Forelimb muscle (tissue), 1 donor: Measurements from ENCODE around the gene NPIPA1. TPM values are rescaled to one million over a fixed set of nuclear protein-coding genes. Genes with fewer than 3 reads are reported as not detected.
"Not testable (repeated sequence)": the region's sequence is repeated elsewhere in the genome, so short reads cannot be mapped to it uniquely, and the experiment has no call there.

ENCODE experiments used
- DNase-seq: peaks from one replicate; pipeline ENCODE4 v3.0.0-alpha.2; 2013; ENCODE audit warnings: low read depth
- polyA plus RNA-seq: library from polyadenylated mRNA; unstranded; fragments of 120-200 nt; gene quantifications from one replicate; pipeline ENCODE4 v1.2.1, GENCODE V29; 2013; ENCODE audit not compliant: insufficient read length

The NPIPA1 gene
- polyA plus RNA-seq, 1 donor = 88.5 TPM

DNA sequence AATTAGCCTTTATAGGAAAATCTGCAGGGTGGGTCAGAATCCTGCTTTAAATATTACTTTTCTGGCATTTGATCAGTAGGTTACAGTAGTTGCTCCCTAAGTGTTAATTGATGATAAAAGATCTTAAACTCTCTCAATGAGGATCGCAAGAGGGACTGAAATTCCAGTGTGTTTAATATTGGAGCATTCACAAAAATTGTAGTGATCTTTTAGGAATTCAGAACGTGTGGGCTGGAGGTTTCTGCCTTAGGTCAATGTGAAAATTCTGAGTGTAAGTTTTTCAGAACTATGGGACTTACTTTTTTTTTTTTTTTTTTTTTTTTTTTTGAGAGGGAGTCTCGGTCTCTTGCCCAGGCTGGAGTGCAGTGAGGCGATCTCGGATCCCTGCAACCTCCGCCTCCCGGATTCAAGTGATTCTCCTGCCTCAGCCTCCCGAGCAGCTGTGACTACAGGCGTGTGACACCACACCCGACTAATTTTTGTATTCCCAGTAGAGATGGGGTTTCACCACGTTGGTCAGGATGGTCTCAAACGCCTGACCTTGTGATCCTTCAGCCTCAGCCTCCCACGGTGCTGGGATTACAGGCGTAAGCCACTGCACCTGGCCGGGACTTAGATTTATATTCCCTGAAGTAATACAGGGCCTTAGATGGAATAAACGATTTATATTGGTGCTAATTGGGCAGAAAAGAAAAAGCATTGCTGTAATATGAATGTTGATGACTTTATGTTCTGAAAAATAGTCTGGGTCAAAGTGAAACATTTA lies 39.9 kb downstream of the NPIPA1 start:
- not testable (repeated sequence) for DNase-seq

DNA sequence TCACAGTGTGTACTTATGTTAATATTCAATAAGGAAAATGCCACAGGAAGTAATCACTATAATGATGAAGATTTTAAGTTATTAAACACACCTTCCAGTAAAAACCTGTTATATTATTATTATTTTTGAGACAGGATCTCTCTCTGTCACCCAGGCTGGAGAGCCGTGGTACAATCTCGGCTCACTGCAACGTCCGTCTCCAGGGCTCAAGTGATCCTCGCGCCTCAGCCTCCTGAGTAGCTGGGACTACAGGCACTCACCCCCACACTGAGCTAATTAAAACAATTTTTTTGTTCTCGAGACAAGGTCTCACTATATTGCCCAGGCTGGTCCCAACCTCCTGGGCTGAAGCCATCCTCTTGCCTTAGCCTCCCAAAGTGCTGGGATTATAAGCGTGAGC lies 41.0 kb downstream of the NPIPA1 start:
- DNase-seq = not testable (repeated sequence)

- DNase-seq = not testable (repeated sequence)
Observed at GRCh38 chr16:14978908-14979307, 41.7 kb downstream of the NPIPA1 start.

DNA sequence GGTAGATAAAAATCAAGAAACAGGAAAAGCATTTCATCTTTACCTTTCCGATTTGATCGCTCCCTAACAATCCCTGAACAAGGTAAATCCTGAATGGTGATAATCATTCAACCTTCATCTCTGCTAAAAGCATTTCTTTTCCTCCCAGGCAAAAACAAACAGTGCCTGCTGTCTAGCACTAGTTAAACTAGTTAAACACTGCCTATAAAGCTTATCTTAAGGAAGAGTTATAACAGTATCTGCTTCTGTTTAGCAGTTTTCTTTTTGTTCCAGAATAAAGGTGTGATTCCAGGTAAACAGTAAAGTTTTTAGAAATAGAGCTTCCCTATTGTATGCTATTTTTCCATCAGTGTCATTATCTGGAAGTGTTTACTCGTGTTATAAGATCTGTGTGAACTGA lies 44.0 kb downstream of the NPIPA1 start:
- DNase-seq = not testable (repeated sequence)

DNA sequence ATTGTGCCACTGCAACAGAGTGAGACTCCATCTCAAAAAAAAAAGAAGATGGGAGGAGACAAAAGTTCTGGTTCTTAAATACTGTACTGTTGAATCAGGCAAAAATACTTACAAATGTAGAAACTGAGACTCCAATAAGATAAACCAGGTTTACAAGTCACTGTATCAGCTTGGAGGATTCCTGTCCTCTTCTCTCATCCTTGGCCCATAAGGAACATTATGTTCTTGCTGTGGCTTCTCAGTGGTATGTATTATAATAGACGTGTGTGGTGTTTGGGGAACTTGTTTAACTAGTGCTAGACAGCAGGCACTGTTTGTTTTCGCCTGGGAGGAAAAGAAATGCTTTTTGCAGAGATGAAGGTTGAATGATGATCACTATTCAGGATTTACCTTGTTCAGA lies 45.3 kb downstream of the NPIPA1 start:
- DNase-seq = not testable (repeated sequence)

GRCh38 chr16:14988092-14988491 lies 50.8 kb downstream of the NPIPA1 start:
- not testable (repeated sequence) for DNase-seq

DNA sequence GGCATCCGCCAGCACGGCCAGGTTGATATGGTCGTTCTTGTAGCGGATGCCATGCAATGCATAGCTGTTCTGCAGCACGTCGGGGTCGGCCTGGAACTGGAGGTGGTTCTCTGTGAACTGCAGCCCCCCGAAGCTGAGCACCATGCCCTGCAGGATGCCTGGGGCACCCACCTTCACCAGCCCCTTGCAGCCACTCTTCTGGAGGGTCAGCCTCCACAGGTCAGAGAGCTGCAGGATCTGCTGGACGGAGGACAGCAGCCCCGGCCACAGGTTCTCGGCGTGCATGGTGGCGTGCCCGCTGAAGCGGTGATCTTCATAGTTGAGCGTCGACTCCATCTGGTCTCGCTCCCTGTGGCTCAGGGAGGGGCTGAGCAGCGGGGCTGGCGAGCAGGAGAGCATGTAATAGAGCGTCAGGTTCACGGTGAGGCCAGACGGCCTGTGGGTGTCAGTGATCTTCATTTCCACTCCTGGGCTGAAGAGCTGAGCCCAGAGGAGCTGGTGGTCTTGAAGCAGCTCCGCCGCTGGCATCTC lies 51.5 kb downstream of the NPIPA1 start:
- not testable (repeated sequence) for DNase-seq

DNA sequence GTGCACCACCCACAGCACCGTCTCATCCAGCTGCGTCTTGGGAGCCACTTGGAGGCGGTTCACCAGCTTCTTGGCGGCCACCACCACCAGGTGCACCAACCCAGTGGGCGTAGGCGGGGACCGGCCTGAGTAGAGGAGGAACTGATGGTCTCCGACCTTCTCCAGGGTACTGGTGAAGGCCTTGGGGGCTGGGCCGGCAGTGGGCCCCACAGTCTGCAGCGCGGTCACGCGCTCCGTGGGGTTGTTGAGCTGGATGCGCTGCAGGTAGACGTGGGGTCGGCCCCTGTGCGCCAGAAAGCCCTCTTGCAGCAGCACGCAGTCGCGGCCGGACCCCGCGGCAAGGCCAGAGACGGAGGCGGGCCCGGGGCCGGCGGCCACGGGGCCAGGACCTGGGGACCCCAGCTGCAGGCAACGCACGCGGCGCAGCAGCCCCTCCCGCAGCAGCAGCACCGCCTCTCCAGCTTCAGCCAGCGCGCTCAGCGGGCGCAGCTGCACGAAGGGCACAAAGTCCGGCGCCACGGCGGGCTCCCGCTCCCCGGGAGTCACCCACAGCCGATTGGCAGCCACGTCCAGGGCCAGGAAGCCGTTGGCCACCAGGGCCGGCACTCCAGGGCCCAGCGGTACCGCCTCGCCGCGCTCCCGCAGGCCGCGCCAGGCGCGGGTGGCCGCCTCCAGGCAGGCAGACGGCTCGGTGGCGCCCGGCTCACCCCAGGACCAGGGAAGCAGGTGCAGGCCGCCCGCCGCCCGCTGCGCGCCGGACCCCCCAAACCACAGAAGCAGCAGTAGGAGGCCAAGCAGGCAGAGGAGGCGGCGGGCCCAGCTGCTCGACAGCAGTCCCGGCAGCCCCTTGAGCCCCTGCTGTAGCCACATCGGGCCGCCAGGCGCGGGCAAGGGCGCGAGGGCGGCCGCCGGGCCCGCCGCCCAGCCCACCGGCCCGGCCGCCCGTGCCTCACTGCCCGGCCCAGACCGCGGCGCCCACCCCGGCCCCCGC lies 52.3 kb downstream of the NPIPA1 start:
- DNase-seq = not testable (repeated sequence)

DNA sequence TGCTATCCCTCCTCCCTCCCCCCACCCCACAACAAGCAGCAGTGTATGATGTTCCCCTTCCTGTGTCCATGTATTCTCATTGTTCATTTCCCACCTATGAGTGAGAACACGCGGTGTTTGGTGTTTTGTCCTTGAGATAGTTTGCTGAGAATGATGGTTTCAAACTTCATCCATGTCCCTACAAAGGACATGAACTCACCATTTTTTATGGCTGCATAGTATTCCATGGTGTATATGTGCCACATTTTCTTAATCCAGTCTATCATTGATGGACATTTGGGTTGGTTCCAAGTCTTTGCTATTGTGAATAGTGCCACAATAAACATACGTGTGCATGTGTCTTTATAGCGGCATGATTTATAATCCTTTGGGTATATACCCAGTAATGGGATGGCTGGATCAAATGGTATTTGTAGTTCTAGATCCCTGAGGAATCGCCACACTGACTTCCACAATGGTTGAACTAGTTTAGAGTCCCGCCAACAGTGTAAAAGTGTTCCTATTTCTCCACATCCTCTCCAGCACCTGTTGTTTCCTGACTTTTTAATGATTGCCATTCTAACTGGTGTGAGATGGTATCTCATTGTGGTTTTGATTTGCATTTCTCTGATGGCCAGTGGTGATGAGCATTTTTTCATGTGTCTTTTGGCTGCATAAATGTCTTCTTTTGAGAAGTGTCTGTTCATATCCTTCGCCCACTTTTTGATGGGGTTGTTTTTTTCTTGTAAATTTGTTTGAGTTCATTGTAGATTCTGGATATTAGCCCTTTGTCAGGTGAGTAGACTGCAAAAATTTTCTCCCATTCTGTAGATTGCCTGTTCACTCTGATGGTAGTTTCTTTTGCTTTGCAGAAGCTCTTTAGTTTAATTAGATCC lies 56.3 kb downstream of the NPIPA1 start:
- DNase-seq = not testable (repeated sequence)

DNA sequence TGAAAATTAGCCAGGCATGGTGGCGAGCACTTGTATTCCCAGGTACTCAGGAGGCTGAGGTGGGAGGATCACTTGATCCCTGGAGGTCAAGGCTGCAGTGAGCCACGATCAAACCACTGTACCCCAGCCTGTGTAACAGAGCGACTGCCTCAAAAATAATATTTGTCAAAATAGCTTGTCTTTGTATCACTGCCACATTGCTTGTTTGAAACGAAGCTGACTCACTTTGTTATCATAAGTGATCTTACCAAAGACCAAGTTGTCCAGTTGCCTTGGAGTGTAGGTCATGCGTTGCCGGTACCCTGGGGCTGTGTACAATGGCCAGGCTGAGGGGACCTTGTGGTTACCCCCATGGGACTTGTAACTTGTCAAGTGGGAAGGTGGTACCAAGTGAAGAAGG lies 59.5 kb downstream of the NPIPA1 start:
- DNase-seq = not testable (repeated sequence)

DNA sequence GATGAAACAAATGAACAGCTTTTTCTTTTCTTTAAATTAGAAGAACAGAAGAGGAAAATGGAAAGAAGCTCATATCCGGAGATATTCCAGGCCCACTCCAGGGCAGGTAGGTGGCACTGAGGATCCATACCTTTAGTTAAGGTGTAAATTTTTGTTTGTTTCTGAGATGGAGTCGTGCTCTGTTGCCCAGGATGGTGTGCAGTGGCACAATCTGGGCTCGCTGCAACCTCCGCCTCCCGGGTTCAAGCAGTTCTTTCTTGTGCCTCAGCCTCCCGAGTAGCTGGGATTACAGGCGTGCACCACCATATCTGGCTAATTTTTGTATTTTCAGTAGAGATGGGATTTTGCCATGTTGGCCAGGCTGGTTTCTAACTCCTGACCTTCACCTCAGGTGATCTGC lies 61.1 kb downstream of the NPIPA1 start:
- not testable (repeated sequence) for DNase-seq

GRCh38 chr16:14999845-15000244 lies 62.6 kb downstream of the NPIPA1 start:
- not testable (repeated sequence) for DNase-seq

Other genes starting within 250 kb of the NPIPA1 start
- 0.47 TPM for gene PLA2G10, start 243.1 kb upstream of the NPIPA1 start, polyA plus RNA-seq
- 15.6 TPM for gene NPIPA3, start 234.0 kb upstream of the NPIPA1 start, polyA plus RNA-seq
- gene NPIPA2, start 194.9 kb upstream of the NPIPA1 start, polyA plus RNA-seq = 1.7 TPM
- 50.5 TPM for gene NOMO1, start 103.7 kb upstream of the NPIPA1 start, polyA plus RNA-seq
- gene PDXDC1, start 37.6 kb downstream of the NPIPA1 start, polyA plus RNA-seq = 37.9 TPM
- 45.0 TPM for gene NTAN1, start 118.6 kb downstream of the NPIPA1 start, polyA plus RNA-seq
- 31.4 TPM for gene RRN3, start 156.8 kb downstream of the NPIPA1 start, polyA plus RNA-seq